Inflammatory macrophage (primary cell): ENCODE results near the gene CDH11.

ENCODE experiments used
- DNase-seq, 2 donors: peaks; one replicate each; pipeline ENCODE4 v3.0.0-alpha.2; 2020 to 2022

CDH11 gene

GRCh38 chr16:65070831-65071432 is 50.9 kb downstream of the CDH11 start:
- no peak for DNase-seq

GRCh38 chr16:65069766-65070165 is 52.1 kb downstream of the CDH11 start:
- no peak for DNase-seq

GRCh38 chr16:65069065-65069464 is 52.8 kb downstream of the CDH11 start:
- DNase-seq = no peak

- no peak for DNase-seq
Measured at GRCh38 chr16:65068151-65068740, 53.6 kb downstream of the CDH11 start.

GRCh38 chr16:65066651-65067050 is 55.2 kb downstream of the CDH11 start:
- DNase-seq = no peak

- DNase-seq = no peak
Measured at GRCh38 chr16:65065031-65065430, 56.8 kb downstream of the CDH11 start.

GRCh38 chr16:65064131-65064530 is 57.7 kb downstream of the CDH11 start:
- DNase-seq = no peak

- DNase-seq = no peak
Measured at GRCh38 chr16:65062736-65063583, 58.9 kb downstream of the CDH11 start.

GRCh38 chr16:65061935-65062518 is 59.8 kb downstream of the CDH11 start:
- no peak for DNase-seq

- DNase-seq = no peak
Measured at GRCh38 chr16:65061263-65061662, 60.6 kb downstream of the CDH11 start.

- DNase-seq = no peak
Measured at GRCh38 chr16:65059406-65059980, 62.4 kb downstream of the CDH11 start.

GRCh38 chr16:65057184-65057583 is 64.7 kb downstream of the CDH11 start:
- DNase-seq = no peak

- DNase-seq = no peak
Measured at GRCh38 chr16:65054457-65054856, 67.4 kb downstream of the CDH11 start.

- DNase-seq = no peak
Measured at GRCh38 chr16:65049679-65050078, 72.2 kb downstream of the CDH11 start.

- DNase-seq = no peak
Measured at GRCh38 chr16:65045961-65046360, 75.9 kb downstream of the CDH11 start.

GRCh38 chr16:65044873-65045272 is 77.0 kb downstream of the CDH11 start:
- DNase-seq = no peak

GRCh38 chr16:65044026-65044425 is 77.8 kb downstream of the CDH11 start:
- DNase-seq = no peak

- DNase-seq = no peak
Measured at GRCh38 chr16:65042438-65043365, 79.2 kb downstream of the CDH11 start.

- DNase-seq = no peak
Measured at GRCh38 chr16:65041667-65042066, 80.2 kb downstream of the CDH11 start.

GRCh38 chr16:65038100-65038499 is 83.8 kb downstream of the CDH11 start:
- no peak for DNase-seq

- no peak for DNase-seq
Measured at GRCh38 chr16:65037556-65037955, 84.3 kb downstream of the CDH11 start.

- no peak for DNase-seq
Measured at GRCh38 chr16:65034915-65035314, 86.9 kb downstream of the CDH11 start.
